C4-2B (cell line): Measurements from ENCODE around the gene PPIL6.

ENCODE experiments used
- ZFX ChIP-seq: fragments of 450-650 bp; IDR thresholded peaks from 2 replicates; pipeline ENCODE4 v1.6.1; 2017
- TF ChIP-seq, protein P1 (sequence below): fragments of 450-650 bp; conservative IDR thresholded peaks from 2 replicates; pipeline ENCODE4 v1.5.1; 2017; ENCODE audit warnings: mild to moderate bottlenecking

DNA sequence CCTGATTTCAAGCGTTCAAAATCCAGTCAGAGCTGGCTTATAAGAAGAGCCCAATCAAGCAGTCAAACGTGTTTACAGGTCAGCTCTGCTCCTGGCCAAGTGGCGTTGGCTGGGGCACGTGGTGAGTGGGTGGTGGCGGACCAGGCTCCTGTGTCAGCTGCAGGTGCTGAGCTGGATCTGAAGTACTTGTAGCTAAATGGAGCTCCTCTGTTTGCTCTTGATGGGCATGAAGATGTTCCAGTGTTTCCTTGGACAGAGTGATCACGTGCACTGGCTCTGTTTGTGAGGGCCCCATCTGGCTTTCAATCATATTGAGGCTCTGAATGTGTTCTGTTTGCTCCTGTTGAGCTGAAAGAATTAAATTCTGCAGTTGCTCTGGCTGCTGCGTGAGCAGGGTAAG is 25.3 kb upstream of the PPIL6 start:
- TF ChIP-seq, protein P1, sequence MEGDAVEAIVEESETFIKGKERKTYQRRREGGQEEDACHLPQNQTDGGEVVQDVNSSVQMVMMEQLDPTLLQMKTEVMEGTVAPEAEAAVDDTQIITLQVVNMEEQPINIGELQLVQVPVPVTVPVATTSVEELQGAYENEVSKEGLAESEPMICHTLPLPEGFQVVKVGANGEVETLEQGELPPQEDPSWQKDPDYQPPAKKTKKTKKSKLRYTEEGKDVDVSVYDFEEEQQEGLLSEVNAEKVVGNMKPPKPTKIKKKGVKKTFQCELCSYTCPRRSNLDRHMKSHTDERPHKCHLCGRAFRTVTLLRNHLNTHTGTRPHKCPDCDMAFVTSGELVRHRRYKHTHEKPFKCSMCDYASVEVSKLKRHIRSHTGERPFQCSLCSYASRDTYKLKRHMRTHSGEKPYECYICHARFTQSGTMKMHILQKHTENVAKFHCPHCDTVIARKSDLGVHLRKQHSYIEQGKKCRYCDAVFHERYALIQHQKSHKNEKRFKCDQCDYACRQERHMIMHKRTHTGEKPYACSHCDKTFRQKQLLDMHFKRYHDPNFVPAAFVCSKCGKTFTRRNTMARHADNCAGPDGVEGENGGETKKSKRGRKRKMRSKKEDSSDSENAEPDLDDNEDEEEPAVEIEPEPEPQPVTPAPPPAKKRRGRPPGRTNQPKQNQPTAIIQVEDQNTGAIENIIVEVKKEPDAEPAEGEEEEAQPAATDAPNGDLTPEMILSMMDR, result no peak
- no peak for TF ChIP-seq ZFX
